Smooth muscle cell (in vitro differentiated cells): ENCODE measurements around the gene KCND3. TPM values are rescaled to one million over a fixed set of nuclear protein-coding genes. Genes with fewer than 3 reads are reported as not detected.

Source experiments
- DNase-seq: peaks from one replicate; lab custom pipeline; 2025; ENCODE audit not compliant: unreplicated experiment; lab: John Stamatoyannopoulos, UW
- H2AFZ ChIP-seq: fragments of 200-600 bp; sonication (generic); 2 replicates; pipeline ENCODE4 v1.6.0; 2016; ENCODE audit warnings: antibody characterized with exemption, low read depth, mild to moderate bottlenecking
- H3F3A ChIP-seq: fragments of 200-600 bp; sonication (generic); 2 replicates; pipeline ENCODE4 v1.6.0; 2017; ENCODE audit warnings: antibody characterized with exemption, low read depth
- H3K27ac ChIP-seq: fragments of 200-600 bp; sonication (generic); 2 replicates; pipeline ENCODE4 v1.5.1; 2016; ENCODE audit warnings: low read depth, mild to moderate bottlenecking
- H3K27me3 ChIP-seq: fragments of 200-600 bp; sonication (generic); 2 replicates; pipeline ENCODE4 v1.6.1; 2016; ENCODE audit warnings: low read depth, mild to moderate bottlenecking
- H3K36me3 ChIP-seq: fragments of 200-600 bp; sonication (generic); 2 replicates; pipeline ENCODE4 v1.5.1; 2016; ENCODE audit warnings: low read depth
- H3K4me1 ChIP-seq: fragments of 200-600 bp; sonication (generic); 2 replicates; pipeline ENCODE4 v1.5.1; 2016; ENCODE audit warnings: low read depth
- H3K4me2 ChIP-seq: fragments of 200-600 bp; sonication (generic); 2 replicates; pipeline ENCODE4 v1.6.0; 2016; ENCODE audit warnings: mild to moderate bottlenecking
- H3K4me3 ChIP-seq: fragments of 200-600 bp; sonication (generic); 2 replicates; pipeline ENCODE4 v1.5.1; 2016; ENCODE audit warnings: mild to moderate bottlenecking
- H3K79me2 ChIP-seq: fragments of 200-600 bp; sonication (generic); 2 replicates; pipeline ENCODE4 v1.6.0; 2016; ENCODE audit warnings: low read depth, mild to moderate bottlenecking
- H3K9ac ChIP-seq: fragments of 200-600 bp; sonication (generic); 2 replicates; pipeline ENCODE4 v1.6.0; 2016; ENCODE audit warnings: low read depth
- H3K9me3 ChIP-seq: fragments of 200-600 bp; sonication (generic); replicated peaks from 2 replicates; pipeline ENCODE4 v1.5.1; 2016; ENCODE audit warnings: low read depth
- H4K20me1 ChIP-seq: fragments of 200-600 bp; sonication (generic); 2 replicates; pipeline ENCODE4 v1.6.0; 2016; ENCODE audit warnings: low read depth
- WGBS: methylation state at CpG from one replicate; pipeline ENCODE4 v1.1.7; 2016; ENCODE audit warnings: low lambda C conversion rate; 5-methylcytosine and 5-hydroxymethylcytosine counted together
- polyA plus RNA-seq: library from polyadenylated mRNA; unstranded; fragments of >200 nt; fragmentation: Nextera tagmentation; extraction: Ambion mirVana; gene quantifications from 2 replicates; pipeline ENCODE4 v1.2.1, GENCODE V29; 2016
- total RNA-seq: library from RNA; depleted of rRNA; stranded (reverse); fragments of >200 nt; gene quantifications from 2 replicates; pipeline ENCODE4 v1.2.3, GENCODE V29; 2014
- TF ChIP-seq, protein P1 (sequence below): fragments of 200-600 bp; sonication (generic); IDR thresholded peaks from 2 replicates; pipeline ENCODE4 v1.5.1; 2017; ENCODE audit warnings: borderline replicate concordance, mild to moderate bottlenecking, antibody characterized with exemption; ENCODE audit not compliant: insufficient read depth, poor library complexity, severe bottlenecking

The KCND3 gene
- total and polyA plus RNA-seq, 2 experiments from 2014 or later = 0.97 to 2.2 TPM

DNA sequence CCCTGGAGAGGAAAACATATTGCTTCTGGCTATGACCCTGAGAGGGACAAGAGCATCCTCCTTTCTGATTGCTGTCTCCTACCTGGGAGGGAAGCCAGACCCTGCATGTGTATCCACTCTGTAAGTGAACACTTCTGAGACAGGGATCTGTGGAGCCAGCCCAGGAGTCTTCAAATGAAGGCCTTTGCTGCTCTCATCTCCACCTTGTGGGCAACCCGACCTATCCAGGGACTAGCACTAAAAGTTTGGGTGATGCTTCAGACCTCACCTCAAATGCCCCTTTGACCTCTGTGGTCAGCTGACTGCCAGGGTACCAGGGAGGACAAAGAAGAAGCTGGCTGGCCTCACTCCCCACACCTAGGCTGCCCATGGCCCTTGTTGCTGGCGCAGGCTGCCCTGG is 64.7 kb downstream of the KCND3 start:
- no peak for DNase-seq
- Histone ChIP-seq H4K20me1 (no peaks in the 10 kb centered on the region), H3F3A (no peaks in the 10 kb centered on the region), H3K9ac (no peak overlapping the region), H3K27me3 (no peaks in the 10 kb centered on the region), H3K36me3 (no peaks in the 10 kb centered on the region), H3K27ac (no peak overlapping the region), H3K4me2 (no peak overlapping the region), H3K4me1 (no peaks in the 10 kb centered on the region), H3K4me3 (no peak overlapping the region), H3K79me2 (no peaks in the 10 kb centered on the region), H2AFZ (no peak overlapping the region), H3K9me3 (no peaks in the 10 kb centered on the region)
- TF ChIP-seq, protein P1, sequence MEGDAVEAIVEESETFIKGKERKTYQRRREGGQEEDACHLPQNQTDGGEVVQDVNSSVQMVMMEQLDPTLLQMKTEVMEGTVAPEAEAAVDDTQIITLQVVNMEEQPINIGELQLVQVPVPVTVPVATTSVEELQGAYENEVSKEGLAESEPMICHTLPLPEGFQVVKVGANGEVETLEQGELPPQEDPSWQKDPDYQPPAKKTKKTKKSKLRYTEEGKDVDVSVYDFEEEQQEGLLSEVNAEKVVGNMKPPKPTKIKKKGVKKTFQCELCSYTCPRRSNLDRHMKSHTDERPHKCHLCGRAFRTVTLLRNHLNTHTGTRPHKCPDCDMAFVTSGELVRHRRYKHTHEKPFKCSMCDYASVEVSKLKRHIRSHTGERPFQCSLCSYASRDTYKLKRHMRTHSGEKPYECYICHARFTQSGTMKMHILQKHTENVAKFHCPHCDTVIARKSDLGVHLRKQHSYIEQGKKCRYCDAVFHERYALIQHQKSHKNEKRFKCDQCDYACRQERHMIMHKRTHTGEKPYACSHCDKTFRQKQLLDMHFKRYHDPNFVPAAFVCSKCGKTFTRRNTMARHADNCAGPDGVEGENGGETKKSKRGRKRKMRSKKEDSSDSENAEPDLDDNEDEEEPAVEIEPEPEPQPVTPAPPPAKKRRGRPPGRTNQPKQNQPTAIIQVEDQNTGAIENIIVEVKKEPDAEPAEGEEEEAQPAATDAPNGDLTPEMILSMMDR = no peak
- whole genome bisulfite sequencing = 77% methylated on average over 2 of the region's 2 CpGs

GRCh38 chr1:111923766-111924165 is 65.7 kb downstream of the KCND3 start:
- Histone ChIP-seq H3F3A (no peaks in the 10 kb centered on the region), H3K9ac (no peak overlapping the region), H3K36me3 (no peaks in the 10 kb centered on the region), H2AFZ (no peak overlapping the region), H3K27me3 (no peaks in the 10 kb centered on the region), H3K4me1 (no peaks in the 10 kb centered on the region), H3K4me2 (no peak overlapping the region), H3K79me2 (no peaks in the 10 kb centered on the region), H3K27ac (no peak overlapping the region), H3K4me3 (no peak overlapping the region), H3K9me3 (no peaks in the 10 kb centered on the region), H4K20me1 (no peaks in the 10 kb centered on the region)
- DNase-seq = no peak
- TF ChIP-seq, protein P1 = no peak
- WGBS = 91% methylated on average over 5 of the region's 5 CpGs

GRCh38 chr1:111921948-111922347 is 67.5 kb downstream of the KCND3 start:
- H3F3A ChIP-seq = no peaks in the 10 kb centered on the region

More at GRCh38 chr1:111921948-111922347, 67.5 kb downstream of the KCND3 start:
- Histone ChIP-seq H3K36me3 (no peaks in the 10 kb centered on the region), H3K4me3 (no peak overlapping the region), H4K20me1 (no peaks in the 10 kb centered on the region), H3K4me2 (no peak overlapping the region), H3K79me2 (no peaks in the 10 kb centered on the region), H3K4me1 (no peaks in the 10 kb centered on the region), H3K9ac (no peak overlapping the region), H2AFZ (no peak overlapping the region), H3K9me3 (no peaks in the 10 kb centered on the region), H3K27ac (no peak overlapping the region), H3K27me3 (no peaks in the 10 kb centered on the region)
- TF ChIP-seq, protein P1 = no peak
- DNase-seq = no peak
- 79% methylated on average over 6 of the region's 6 CpGs for WGBS
